Panc1 (cell line): ENCODE data around the gene MAML1. TPM values are rescaled to one million over a fixed set of nuclear protein-coding genes. Genes with fewer than 3 reads are reported as not detected.

Source experiments
- ATAC-seq: fragments of 200-7000 bp; cut with Tn5 transposase; 2 replicates; pipeline ENCODE4 v1.9.1; 2020; ENCODE audit warnings: mild to moderate bottlenecking, moderate library complexity
- BruUV-seq: library from RNA; stranded (reverse); fragments of 400-500 nt; replicated peaks from 2 replicates; lab custom pipeline; 2021; lab: Mats Ljungman, UMichigan
- CTCF ChIA-PET: fragments of 300-600 bp; sonication (Branson Sonifier 250); formaldehyde crosslinking; loops from one replicate; lab custom pipeline; 2022; ENCODE audit warnings: antibody characterized with exemption; lab: Charles Lee
- POLR2A ChIA-PET: fragments of 300-600 bp; sonication (Branson Sonifier 250); formaldehyde crosslinking; loops from one replicate; lab custom pipeline; 2022; ENCODE audit warnings: antibody characterized with exemption; lab: Charles Lee
- DNase-seq: peaks from one replicate; pipeline ENCODE4 v3.0.0-alpha.2; 2010; ENCODE audit warnings: low read depth, low spot score
- H3K27ac ChIP-seq: 2 replicates; pipeline ENCODE4 v1.5.1; 2011; ENCODE audit warnings: mild to moderate bottlenecking, low read length, inconsistent platforms
- H3K27me3 ChIP-seq: fragments of 200-500 bp; sonication (Bioruptor generic); 2 replicates; pipeline ENCODE4 v1.6.0; 2014; ENCODE audit warnings: low read length, inconsistent platforms; ENCODE audit not compliant: control insufficient read depth, insufficient read depth
- H3K36me3 ChIP-seq: fragments of 200-500 bp; sonication (Bioruptor generic); 2 replicates; pipeline ENCODE4 v1.5.1; 2014; ENCODE audit warnings: inconsistent platforms, mild to moderate bottlenecking, low read length, moderate library complexity; ENCODE audit not compliant: control insufficient read depth, insufficient read depth
- H3K4me1 ChIP-seq: 2 replicates; pipeline ENCODE4 v1.5.1; 2011; ENCODE audit warnings: inconsistent platforms, mild to moderate bottlenecking, low read length, moderate library complexity; ENCODE audit not compliant: control insufficient read depth, insufficient read depth
- H3K4me3 ChIP-seq, 2 experiments: 2 replicates each; pipeline ENCODE4 v1.5.1; 2011 to 2012; ENCODE audit warnings: low read depth in 2 of 2, low read length in 2 of 2, mild to moderate bottlenecking in 2 of 2, inconsistent platforms in 1 of 2, moderate library complexity in 1 of 2
- H3K9me3 ChIP-seq: fragments of 200-500 bp; sonication (Bioruptor generic); 2 replicates; pipeline ENCODE4 v1.5.1; 2014; ENCODE audit warnings: low read depth, mild to moderate bottlenecking, inconsistent platforms, low read length, moderate library complexity; ENCODE audit not compliant: control insufficient read depth, insufficient read depth
- POLR2AphosphoS5 ChIP-seq: IDR thresholded peaks from 2 replicates; pipeline ENCODE4 v1.6.1; 2012; ENCODE audit warnings: mild to moderate bottlenecking, low read depth, low read length, moderate library complexity
- SIN3A ChIP-seq: IDR thresholded peaks from 2 replicates; pipeline ENCODE4 v1.6.1; 2012; ENCODE audit warnings: low read depth, mild to moderate bottlenecking, low read length, moderate library complexity, borderline replicate concordance; ENCODE audit not compliant: insufficient read depth
- TCF7L2 ChIP-seq: IDR thresholded peaks from 2 replicates; pipeline ENCODE4 v1.6.1; 2011; ENCODE audit warnings: mild to moderate bottlenecking, low read depth, low read length, inconsistent platforms
- in situ Hi-C: cut with HindIII; loops from 2 replicates; pipeline ENCODE4 v1.10.0; 2016; ENCODE audit warnings: low sequenced_read_pairs, low pct_unique_long_range_greater_than_20kb
- intact Hi-C: fragments of 100-400 bp; cut with micrococcal nuclease; formaldehyde crosslinking; loops from one replicate; pipeline ENCODE4 v1.10.0; 2022; ENCODE audit not compliant: unreplicated experiment
- total RNA-seq: library from RNA; stranded (reverse); gene quantifications from one replicate; pipeline ENCODE4 v1.2.1, GENCODE V29; 2021; ENCODE audit not compliant: unreplicated experiment
- TF ChIP-seq, protein P1 (sequence below): fragments of 450-650 bp; IDR thresholded peaks from 2 replicates; pipeline ENCODE4 v1.5.1; 2017; ENCODE audit warnings: mild to moderate bottlenecking
- TF ChIP-seq, protein P2 (sequence below), 2 experiments: IDR thresholded peaks; 2 replicates each; pipeline ENCODE4 v1.6.1; 2011 to 2012; ENCODE audit warnings: low read depth in 2 of 2, control low read depth in 1 of 2, low read length in 1 of 2, mild to moderate bottlenecking in 1 of 2, moderate library complexity in 1 of 2; ENCODE audit not compliant: insufficient read depth in 1 of 2

The MAML1 gene
- total RNA-seq, 1 experiment from 2014 or later = 31.3 TPM

- ChIA-PET POLR2A (no interaction called here), CTCF (no interaction called here)
- peak overlapping the region; percentile 60 to 79 for H3K4me3 ChIP-seq
- intact Hi-C loops = no loop called here
- DNase-seq (no peak), ATAC-seq (no peak)
- no peaks in the 10 kb centered on the region for H3K27me3 ChIP-seq
- no peaks in the 10 kb centered on the region for H3K9me3 ChIP-seq
- in situ Hi-C loops = no loop called here
- BruUV-seq = TSS peak; percentile 71
- H3K4me1 ChIP-seq = peaks cover 30% of the 10 kb centered on the region
- TF ChIP-seq, protein P1, sequence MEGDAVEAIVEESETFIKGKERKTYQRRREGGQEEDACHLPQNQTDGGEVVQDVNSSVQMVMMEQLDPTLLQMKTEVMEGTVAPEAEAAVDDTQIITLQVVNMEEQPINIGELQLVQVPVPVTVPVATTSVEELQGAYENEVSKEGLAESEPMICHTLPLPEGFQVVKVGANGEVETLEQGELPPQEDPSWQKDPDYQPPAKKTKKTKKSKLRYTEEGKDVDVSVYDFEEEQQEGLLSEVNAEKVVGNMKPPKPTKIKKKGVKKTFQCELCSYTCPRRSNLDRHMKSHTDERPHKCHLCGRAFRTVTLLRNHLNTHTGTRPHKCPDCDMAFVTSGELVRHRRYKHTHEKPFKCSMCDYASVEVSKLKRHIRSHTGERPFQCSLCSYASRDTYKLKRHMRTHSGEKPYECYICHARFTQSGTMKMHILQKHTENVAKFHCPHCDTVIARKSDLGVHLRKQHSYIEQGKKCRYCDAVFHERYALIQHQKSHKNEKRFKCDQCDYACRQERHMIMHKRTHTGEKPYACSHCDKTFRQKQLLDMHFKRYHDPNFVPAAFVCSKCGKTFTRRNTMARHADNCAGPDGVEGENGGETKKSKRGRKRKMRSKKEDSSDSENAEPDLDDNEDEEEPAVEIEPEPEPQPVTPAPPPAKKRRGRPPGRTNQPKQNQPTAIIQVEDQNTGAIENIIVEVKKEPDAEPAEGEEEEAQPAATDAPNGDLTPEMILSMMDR = no peak
- TF ChIP-seq POLR2AphosphoS5 (no peak; the same call in 1 of the 2 replicates), TCF7L2 (no peak)
- TF ChIP-seq, protein P2, sequence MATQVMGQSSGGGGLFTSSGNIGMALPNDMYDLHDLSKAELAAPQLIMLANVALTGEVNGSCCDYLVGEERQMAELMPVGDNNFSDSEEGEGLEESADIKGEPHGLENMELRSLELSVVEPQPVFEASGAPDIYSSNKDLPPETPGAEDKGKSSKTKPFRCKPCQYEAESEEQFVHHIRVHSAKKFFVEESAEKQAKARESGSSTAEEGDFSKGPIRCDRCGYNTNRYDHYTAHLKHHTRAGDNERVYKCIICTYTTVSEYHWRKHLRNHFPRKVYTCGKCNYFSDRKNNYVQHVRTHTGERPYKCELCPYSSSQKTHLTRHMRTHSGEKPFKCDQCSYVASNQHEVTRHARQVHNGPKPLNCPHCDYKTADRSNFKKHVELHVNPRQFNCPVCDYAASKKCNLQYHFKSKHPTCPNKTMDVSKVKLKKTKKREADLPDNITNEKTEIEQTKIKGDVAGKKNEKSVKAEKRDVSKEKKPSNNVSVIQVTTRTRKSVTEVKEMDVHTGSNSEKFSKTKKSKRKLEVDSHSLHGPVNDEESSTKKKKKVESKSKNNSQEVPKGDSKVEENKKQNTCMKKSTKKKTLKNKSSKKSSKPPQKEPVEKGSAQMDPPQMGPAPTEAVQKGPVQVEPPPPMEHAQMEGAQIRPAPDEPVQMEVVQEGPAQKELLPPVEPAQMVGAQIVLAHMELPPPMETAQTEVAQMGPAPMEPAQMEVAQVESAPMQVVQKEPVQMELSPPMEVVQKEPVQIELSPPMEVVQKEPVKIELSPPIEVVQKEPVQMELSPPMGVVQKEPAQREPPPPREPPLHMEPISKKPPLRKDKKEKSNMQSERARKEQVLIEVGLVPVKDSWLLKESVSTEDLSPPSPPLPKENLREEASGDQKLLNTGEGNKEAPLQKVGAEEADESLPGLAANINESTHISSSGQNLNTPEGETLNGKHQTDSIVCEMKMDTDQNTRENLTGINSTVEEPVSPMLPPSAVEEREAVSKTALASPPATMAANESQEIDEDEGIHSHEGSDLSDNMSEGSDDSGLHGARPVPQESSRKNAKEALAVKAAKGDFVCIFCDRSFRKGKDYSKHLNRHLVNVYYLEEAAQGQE (IDR thresholded peaks at IDR 0.05; ENCODE audit: insufficient read depth in 1 of 2, low read depth in 2 of 2, low read length in 1 of 2) = no peak
- H3K36me3 ChIP-seq = peaks cover 4% of the 10 kb centered on the region
- peak overlapping the region; percentile 75 for H3K27ac ChIP-seq
Measured at GRCh38 chr5:179804555-179804947, 71.9 kb downstream of the MAML1 start.

GRCh38 chr5:179805070-179805528 lies 72.5 kb downstream of the MAML1 start:
- Histone ChIP-seq H3K4me1 (peaks cover 30% of the 10 kb centered on the region), H3K27me3 (no peaks in the 10 kb centered on the region), H3K4me3 (peak overlapping the region; percentile 60 to 79), H3K36me3 (peaks cover 4% of the 10 kb centered on the region; the same call in 1 of the 2 replicates), H3K27ac (peak overlapping the region; percentile 75), H3K9me3 (no peaks in the 10 kb centered on the region)
- no TSS peak for BruUV-seq
- TF ChIP-seq, protein P2 (IDR thresholded peaks at IDR 0.05; ENCODE audit: insufficient read depth in 1 of 2, low read depth in 2 of 2, low read length in 1 of 2) = no peak
- TF ChIP-seq SIN3A = 0 out of 2 replicates have a peak, but pooled peaks have one; percentile 31
- no peak for TF ChIP-seq POLR2AphosphoS5
- POLR2A ChIA-PET = no interaction called here
- intact Hi-C loops = no loop called here
- DNase-seq = no peak
- CTCF ChIA-PET = no interaction called here
- in situ Hi-C loops = no loop called here
- ATAC-seq = no peak
